Activated naive CD8-positive, alpha-beta T cell treated with anti-CD3 and anti-CD28 coated beads, Interleukin-2, amount 50 U/mL, for 16 hours (primary cell): ENCODE data around the gene IQCC.

ENCODE experiments used
- DNase-seq: peaks from one replicate; pipeline ENCODE4 v3.0.0-alpha.2; 2020; ENCODE audit warnings: low read depth, low spot score

IQCC gene

GRCh38 chr1:32256473-32257226, 51.2 kb downstream of the IQCC start:
- no peak for DNase-seq

- DNase-seq, result no peak
These were observed 51.7 kb downstream of the IQCC start for GRCh38 chr1:32257227-32257508.
